Mesodermal cell (in vitro differentiated cells): ENCODE measurements around the gene CFAP47.
"Not testable (repeated sequence)": the region's sequence is repeated elsewhere in the genome, so short reads cannot be mapped to it uniquely, and the experiment has no call there.

Experiments used
- H3K27ac ChIP-seq: 2 replicates; pipeline ENCODE4 v1.7.0; 2013; ENCODE audit warnings: mild to moderate bottlenecking, low read depth, low read length, moderate library complexity; ENCODE audit not compliant: severe bottlenecking
- H3K36me3 ChIP-seq: 2 replicates; pipeline ENCODE4 v1.7.1; 2013; ENCODE audit warnings: mild to moderate bottlenecking, low read length, moderate library complexity; ENCODE audit not compliant: control insufficient read depth, insufficient read depth
- H3K4me1 ChIP-seq: one replicate; pipeline ENCODE4 v1.7.1; 2013; ENCODE audit warnings: mild to moderate bottlenecking, low read length; ENCODE audit not compliant: insufficient read depth, control insufficient read depth, poor library complexity, severe bottlenecking
- H3K4me3 ChIP-seq: 2 replicates; pipeline ENCODE4 v1.7.0; 2013; ENCODE audit warnings: low read length, control low read depth, mild to moderate bottlenecking; ENCODE audit not compliant: insufficient read depth, poor library complexity, severe bottlenecking; ENCODE audit errors: extremely low read depth
- H3K9me3 ChIP-seq: 2 replicates; pipeline ENCODE4 v1.7.1; 2013; ENCODE audit warnings: mild to moderate bottlenecking, low read length, moderate library complexity; ENCODE audit not compliant: control insufficient read depth
- WGBS, 2 experiments: methylation state at CpG; one replicate each; pipeline ENCODE4 v1.1.5; 2013; ENCODE audit warnings: missing lambda C conversion rate in 2 of 2; ENCODE audit not compliant: insufficient coverage in 2 of 2; 5-methylcytosine and 5-hydroxymethylcytosine counted together

Gene CFAP47

DNA sequence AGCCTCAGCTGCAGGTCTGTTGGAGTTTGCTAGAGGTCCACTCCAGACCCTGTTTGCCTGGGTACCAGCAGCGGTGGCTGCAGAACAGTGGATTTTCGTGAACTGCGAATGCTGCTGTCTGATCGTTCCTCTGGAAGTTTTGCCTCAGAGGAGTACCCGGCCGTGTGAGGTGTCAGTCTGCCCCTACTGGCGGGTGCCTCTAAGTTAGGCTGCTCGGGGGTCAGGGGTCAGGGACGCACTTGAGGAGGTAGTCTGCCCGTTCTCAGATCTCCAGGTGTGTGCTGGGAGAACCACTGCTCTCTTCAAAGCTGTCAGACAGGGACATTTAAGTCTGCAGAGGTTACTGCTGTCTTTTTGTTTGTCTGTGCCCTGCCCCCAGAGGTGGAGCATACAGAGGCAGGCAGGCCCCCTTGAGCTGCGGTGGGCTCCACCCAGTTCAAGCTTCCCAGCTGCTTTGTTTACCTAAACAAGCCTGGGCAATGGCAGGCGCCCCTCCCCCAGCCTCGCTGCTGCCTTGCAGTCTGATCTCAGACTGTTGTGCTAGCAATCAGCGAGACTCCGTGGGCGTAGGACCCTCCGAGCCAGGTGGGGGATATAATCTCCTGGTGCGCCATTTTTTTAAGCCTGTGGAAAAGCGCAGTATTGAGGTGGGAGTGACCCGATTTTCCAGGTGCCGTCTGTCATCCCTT lies 315.4 kb downstream of the CFAP47 start:
- WGBS, 2 experiments = 100% methylated on average over 4 of the region's 21 CpGs; no CpG with 5 or more reads in 1 of the 2 experiments
- H3K36me3 ChIP-seq, H3K4me3 ChIP-seq, H3K4me1 ChIP-seq, H3K9me3 ChIP-seq, H3K27ac ChIP-seq: not testable (repeated sequence)

DNA sequence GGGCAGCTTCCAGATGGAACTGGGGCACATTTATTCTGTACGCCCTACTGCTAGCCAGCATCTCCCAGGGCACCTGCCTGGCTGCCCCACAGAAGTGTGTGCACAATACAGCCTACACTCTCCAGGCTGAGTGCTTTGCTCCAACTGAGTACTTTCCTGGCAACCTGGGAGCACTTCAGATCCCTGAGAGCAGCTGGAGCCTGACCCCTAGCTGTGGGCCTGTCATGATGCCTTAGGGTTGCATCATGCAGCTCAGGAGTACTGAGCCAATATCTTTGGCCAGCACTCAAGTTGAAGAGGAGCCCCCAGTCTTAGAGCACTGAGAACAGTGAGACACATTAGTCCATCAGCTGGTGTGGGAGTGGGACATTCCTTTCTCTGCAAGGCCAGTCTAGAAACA lies 321.9 kb downstream of the CFAP47 start:
- Histone ChIP-seq H3K27ac (no peak overlapping the region), H3K36me3 (no peaks in the 10 kb centered on the region), H3K9me3 (no peaks in the 10 kb centered on the region), H3K4me1 (no peaks in the 10 kb centered on the region), H3K4me3 (no peak overlapping the region)
- WGBS, 2 experiments = 100% methylated on average over 1 of the region's 1 CpG; no CpG with 5 or more reads in 1 of the 2 experiments

DNA sequence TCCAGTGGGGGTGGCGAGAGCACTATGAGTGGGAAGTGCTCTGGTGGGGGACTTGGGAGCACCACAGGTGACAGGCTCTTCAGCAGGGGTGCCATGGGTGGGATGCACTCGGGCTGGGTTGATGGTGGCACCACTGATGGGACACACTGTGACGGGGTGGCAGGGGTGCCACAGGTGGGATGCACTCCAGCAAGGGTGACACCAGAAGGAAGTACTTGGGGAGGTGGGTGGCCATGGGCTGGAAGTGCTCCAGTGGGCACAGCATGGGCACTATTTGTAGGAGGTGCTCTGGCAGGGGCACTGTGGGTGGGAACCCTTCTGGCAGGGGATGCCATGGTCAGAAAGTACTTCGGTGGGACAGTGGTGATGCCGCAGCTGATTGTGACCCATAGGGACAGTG lies 346.6 kb downstream of the CFAP47 start:
- 93 to 100% methylated on average over 2 to 3 of the region's 5 CpGs for WGBS, 2 experiments
- Histone ChIP-seq H3K9me3 (no peaks in the 10 kb centered on the region), H3K4me1 (no peaks in the 10 kb centered on the region), H3K36me3 (no peaks in the 10 kb centered on the region), H3K4me3 (no peak overlapping the region), H3K27ac (no peak overlapping the region)

DNA sequence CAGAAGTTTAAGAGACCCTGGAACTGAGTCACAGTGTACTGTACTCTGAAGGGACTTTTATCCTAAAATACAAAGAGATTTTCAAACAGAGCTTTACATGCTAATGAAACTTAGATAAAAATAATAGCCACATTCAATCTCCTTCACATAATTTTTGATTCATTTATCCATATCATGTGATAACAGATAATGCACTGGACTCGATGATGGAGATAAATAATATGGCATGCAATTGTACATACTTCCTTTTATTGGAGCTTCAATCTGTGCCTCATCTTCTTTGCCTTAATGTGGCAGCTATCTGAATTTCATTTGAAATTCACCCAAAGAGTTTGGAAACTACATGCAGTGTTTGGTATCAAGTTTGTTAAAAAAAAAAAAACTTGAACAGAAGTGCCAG lies 390.6 kb downstream of the CFAP47 start:
- H3K9me3 ChIP-seq = no peaks in the 10 kb centered on the region
- H3K4me1 ChIP-seq = no peaks in the 10 kb centered on the region
- H3K27ac ChIP-seq = no peak overlapping the region
- no CpG with 5 or more reads among the region's 1 CpG for WGBS, 2 experiments
- no peaks in the 10 kb centered on the region for H3K36me3 ChIP-seq
- H3K4me3 ChIP-seq = no peak overlapping the region

DNA sequence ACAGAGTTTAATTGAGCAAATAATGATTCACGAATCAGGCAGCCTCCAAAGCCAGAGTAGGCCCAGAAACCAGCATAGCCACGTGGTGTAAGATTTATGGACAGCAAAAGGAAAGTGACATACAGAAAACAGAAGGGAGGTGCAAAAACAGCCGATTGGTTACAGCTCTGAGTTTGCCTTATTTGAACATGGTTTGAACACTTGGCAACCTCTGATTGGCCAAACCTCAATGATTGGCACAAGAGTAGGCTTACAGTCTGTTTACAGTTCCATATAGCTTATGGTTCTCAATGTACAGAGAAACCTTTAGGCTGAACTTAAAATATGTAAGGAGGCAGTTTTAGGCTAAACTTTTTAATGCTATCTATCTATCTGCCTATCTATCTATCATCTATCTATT lies 394.8 kb downstream of the CFAP47 start:
- 74 to 83% methylated on average over 2 to 3 of the region's 3 CpGs for WGBS, 2 experiments
- Histone ChIP-seq H3K4me1 (no peaks in the 10 kb centered on the region), H3K9me3 (no peaks in the 10 kb centered on the region), H3K4me3 (no peak overlapping the region), H3K36me3 (no peaks in the 10 kb centered on the region), H3K27ac (no peak overlapping the region)

DNA sequence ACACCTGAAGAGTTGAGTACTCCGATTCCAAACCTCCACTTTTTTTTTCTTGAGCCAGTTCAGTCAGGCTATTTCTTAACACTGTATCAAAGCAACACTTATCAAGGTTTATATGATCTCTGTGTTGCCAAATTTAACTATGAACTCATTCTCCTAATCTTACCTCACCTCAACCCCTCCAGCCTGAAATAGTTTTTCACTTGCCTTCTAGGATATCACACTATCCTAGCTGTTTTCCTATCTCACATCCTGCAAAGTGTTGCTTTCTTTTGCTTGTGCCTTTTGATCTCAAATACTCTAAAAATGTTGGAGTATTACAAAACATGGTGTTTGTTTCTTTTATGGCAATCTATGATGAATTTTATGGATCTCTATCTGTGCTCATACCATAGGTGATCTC lies 415.0 kb downstream of the CFAP47 start:
- Histone ChIP-seq H3K4me1 (no peaks in the 10 kb centered on the region), H3K9me3 (no peaks in the 10 kb centered on the region), H3K36me3 (no peaks in the 10 kb centered on the region), H3K4me3 (no peak overlapping the region), H3K27ac (no peak overlapping the region)
- no CpG with 5 or more reads among the region's 1 CpG for WGBS, 2 experiments

DNA sequence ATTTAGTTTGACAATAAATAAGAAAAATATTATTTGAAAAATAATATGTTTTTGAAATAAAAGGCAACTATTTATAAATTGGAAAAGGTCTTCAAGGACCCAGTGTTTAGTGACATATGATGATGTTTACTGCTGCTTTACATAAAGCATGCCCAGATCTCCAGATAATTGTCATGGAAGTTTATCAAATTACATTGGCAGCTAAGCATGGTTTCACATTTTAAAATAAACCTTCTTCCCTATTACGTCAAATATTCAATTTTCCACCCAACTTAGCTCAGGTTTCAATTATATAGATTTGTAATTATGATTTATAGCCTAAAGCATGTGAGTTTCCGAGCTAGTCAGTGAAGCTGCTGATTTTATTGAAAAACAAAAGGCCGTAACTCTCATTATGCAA lies 417.2 kb downstream of the CFAP47 start:
- H3K9me3 ChIP-seq = no peaks in the 10 kb centered on the region

DNA sequence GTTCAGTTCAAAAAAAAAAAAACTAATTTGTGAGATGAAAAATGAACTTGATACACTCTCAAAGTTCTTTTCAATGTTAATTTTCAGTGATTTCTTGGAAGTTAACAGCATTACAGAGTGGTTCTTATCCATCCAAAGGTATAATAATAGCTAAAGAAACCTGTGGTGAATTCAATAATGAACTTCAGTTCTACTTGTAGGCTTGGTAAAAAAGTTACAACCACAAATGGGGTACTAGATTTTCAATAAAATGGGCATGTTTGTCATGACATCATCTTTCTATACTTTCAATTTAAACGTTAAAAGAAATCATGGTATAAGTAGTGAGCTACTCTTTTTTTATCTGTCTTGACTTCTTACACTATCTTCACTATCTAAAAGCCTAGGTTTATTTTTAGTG lies 424.8 kb downstream of the CFAP47 start:
- WGBS, 2 experiments = no CpG with 5 or more reads among the region's 1 CpG
- Histone ChIP-seq H3K4me3 (no peak overlapping the region), H3K4me1 (no peaks in the 10 kb centered on the region), H3K27ac (no peak overlapping the region), H3K9me3 (no peaks in the 10 kb centered on the region), H3K36me3 (no peaks in the 10 kb centered on the region)

More for the DNA sequence above, 417.2 kb downstream of the CFAP47 start:
- Histone ChIP-seq H3K36me3 (no peaks in the 10 kb centered on the region), H3K4me3 (no peak overlapping the region), H3K4me1 (no peaks in the 10 kb centered on the region), H3K27ac (no peak overlapping the region)
- no CpG with 5 or more reads among the region's 3 CpGs for WGBS, 2 experiments

DNA sequence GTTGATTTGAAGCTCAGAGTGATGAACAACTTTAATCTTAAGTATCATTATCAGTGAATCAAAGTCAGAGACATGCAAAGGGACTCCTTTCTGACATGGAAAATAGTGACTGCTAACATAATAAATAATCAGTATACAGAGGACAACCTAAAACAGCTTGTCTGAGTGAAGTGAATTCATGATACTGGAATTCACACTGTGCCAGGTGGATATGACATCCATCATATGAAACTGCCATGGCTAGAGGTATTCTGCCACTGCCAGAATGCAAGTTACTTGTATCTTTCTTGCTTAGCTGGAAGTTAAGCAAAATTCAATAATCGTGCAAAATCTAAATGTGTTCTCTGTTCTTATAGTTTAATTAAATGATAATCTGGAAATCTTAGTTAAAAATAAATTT lies 429.0 kb downstream of the CFAP47 start:
- no peaks in the 10 kb centered on the region for H3K36me3 ChIP-seq

DNA sequence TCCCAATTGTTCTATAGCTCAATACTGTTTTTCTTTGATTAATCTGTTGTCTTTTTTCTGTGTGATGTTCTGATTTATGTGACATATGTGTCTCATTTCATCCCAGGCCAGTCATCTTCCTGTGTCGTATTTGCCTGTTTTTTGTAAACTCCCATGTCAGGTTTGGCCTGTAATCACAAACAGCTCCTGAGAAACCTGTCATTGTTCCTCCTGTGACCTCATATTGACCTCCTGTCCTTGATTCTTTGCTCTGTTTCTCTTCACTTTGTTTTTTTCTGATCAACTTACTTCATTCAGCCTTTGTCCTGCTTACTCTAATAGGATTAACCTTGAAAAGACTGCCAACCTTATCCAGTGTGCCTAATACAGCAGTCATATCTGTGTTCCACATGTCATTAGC lies 438.3 kb downstream of the CFAP47 start:
- WGBS, 2 experiments = 100% methylated on average over 1 of the region's 1 CpG; no CpG with 5 or more reads in 1 of the 2 experiments
- Histone ChIP-seq H3K4me1 (no peaks in the 10 kb centered on the region), H3K9me3 (no peaks in the 10 kb centered on the region), H3K36me3 (no peaks in the 10 kb centered on the region), H3K4me3 (no peak overlapping the region), H3K27ac (no peak overlapping the region)

More for the DNA sequence above, 429.0 kb downstream of the CFAP47 start:
- H3K27ac ChIP-seq = no peak overlapping the region
- H3K9me3 ChIP-seq = no peaks in the 10 kb centered on the region
- H3K4me3 ChIP-seq = no peak overlapping the region
- H3K4me1 ChIP-seq = no peaks in the 10 kb centered on the region
- no CpG with 5 or more reads among the region's 1 CpG for WGBS, 2 experiments

DNA sequence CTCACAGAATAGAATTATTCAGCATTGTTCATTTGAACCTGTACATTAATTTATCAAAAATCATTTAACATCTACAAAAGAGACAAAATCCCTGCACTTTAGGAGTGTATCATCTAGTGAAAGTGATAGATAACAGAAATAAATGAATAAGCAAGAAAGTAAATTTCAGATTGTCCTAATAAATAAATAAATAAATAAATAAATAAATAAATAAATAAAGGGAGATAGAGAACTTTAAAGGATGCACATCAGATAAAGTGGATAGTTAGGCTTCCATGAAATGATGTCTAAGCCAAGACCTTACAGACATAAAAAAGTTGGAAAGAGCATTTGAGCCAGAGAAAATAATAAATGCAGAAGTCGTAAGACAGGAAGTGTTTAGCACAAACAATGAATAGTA lies 444.7 kb downstream of the CFAP47 start:
- H3K9me3 ChIP-seq = no peaks in the 10 kb centered on the region
- WGBS, 2 experiments = no CpG with 5 or more reads among the region's 1 CpG
- H3K4me3 ChIP-seq = no peak overlapping the region
- H3K27ac ChIP-seq = no peak overlapping the region
- H3K4me1 ChIP-seq = no peaks in the 10 kb centered on the region
- H3K36me3 ChIP-seq = no peaks in the 10 kb centered on the region
